ENCODE data around the gene RPL13.

Gene RPL13

GRCh38 chr16:89545044-89545830, 15.2 kb upstream of the RPL13 start:
- DNase-seq (ENCODE audit: low spot score) = no peak

- DNase-seq (ENCODE audit: low spot score) = no peak
Measured at GRCh38 chr16:89545831-89546574, 14.5 kb upstream of the RPL13 start.

GRCh38 chr16:89546781-89547180, 13.7 kb upstream of the RPL13 start:
- DNase-seq (ENCODE audit: low spot score) = no peak

- no peak for DNase-seq (ENCODE audit: low spot score)
Measured at GRCh38 chr16:89547291-89547690, 13.2 kb upstream of the RPL13 start.

- no peak for DNase-seq (ENCODE audit: low spot score)
Measured at GRCh38 chr16:89547860-89548259, 12.6 kb upstream of the RPL13 start.

GRCh38 chr16:89548344-89549006, 12.0 kb upstream of the RPL13 start:
- DNase-seq (ENCODE audit: low spot score) = no peak

- DNase-seq (ENCODE audit: low spot score) = peak; percentile 17
Measured at GRCh38 chr16:89549007-89549700, 11.3 kb upstream of the RPL13 start.

- DNase-seq (ENCODE audit: low spot score) = no peak
Measured at GRCh38 chr16:89550421-89551007, 10.0 kb upstream of the RPL13 start.

GRCh38 chr16:89552329-89552728, 8.2 kb upstream of the RPL13 start:
- DNase-seq (ENCODE audit: low spot score) = no peak

GRCh38 chr16:89552913-89553312, 7.6 kb upstream of the RPL13 start:
- DNase-seq (ENCODE audit: low spot score) = no peak

GRCh38 chr16:89553733-89554132, 6.7 kb upstream of the RPL13 start:
- DNase-seq (ENCODE audit: low spot score) = no peak

- no peak for DNase-seq (ENCODE audit: low spot score)
Measured at GRCh38 chr16:89554343-89554742, 6.1 kb upstream of the RPL13 start.

GRCh38 chr16:89555265-89555664, 5.2 kb upstream of the RPL13 start:
- no peak for DNase-seq (ENCODE audit: low spot score)

- no peak for DNase-seq (ENCODE audit: low spot score)
Measured at GRCh38 chr16:89555780-89556179, 4.7 kb upstream of the RPL13 start.

GRCh38 chr16:89556750-89557689, 3.5 kb upstream of the RPL13 start:
- peak; percentile 73 for DNase-seq (ENCODE audit: low spot score)

GRCh38 chr16:89557690-89558490, 2.6 kb upstream of the RPL13 start:
- DNase-seq (ENCODE audit: low spot score) = no peak

GRCh38 chr16:89561142-89561883, 831 bp downstream of the RPL13 start:
- no peak for DNase-seq (ENCODE audit: low spot score)

GRCh38 chr16:89561884-89562599, 1.6 kb downstream of the RPL13 start:
- DNase-seq (ENCODE audit: low spot score) = no peak

- DNase-seq (ENCODE audit: low spot score) = no peak
Measured at GRCh38 chr16:89562939-89563338, 2.5 kb downstream of the RPL13 start.

All from CD4-positive, alpha-beta T cell treated with Interleukin-6 at 100 ng/mL for 8 hours (primary cell).